Epithelial cell of proximal tubule (primary cell): Measurements from ENCODE around the gene HEMK1. TPM values are rescaled to one million over a fixed set of nuclear protein-coding genes. Genes with fewer than 3 reads are reported as not detected.

Experiments
- DNase-seq: peaks from one replicate; pipeline ENCODE4 v3.0.0-alpha.2; 2011; ENCODE audit warnings: low read depth
- H3K4me3 ChIP-seq: 2 replicates; pipeline ENCODE4 v1.5.1; 2011; ENCODE audit warnings: low read depth, mild to moderate bottlenecking, low read length
- CTCF ChIP-seq: conservative IDR thresholded peaks from 2 replicates; pipeline ENCODE4 v1.5.1; 2012; ENCODE audit warnings: low read depth, mild to moderate bottlenecking, low read length
- total RNA-seq: library from RNA; depleted of rRNA; stranded (reverse); fragments of >200 nt; gene quantifications from 2 replicates; pipeline ENCODE4 v1.2.3, GENCODE V29; 2015

The HEMK1 gene
- total RNA-seq, 1 donor from 2014 or later: 13.7 TPM

- DNase-seq: no peak
- no peak for TF ChIP-seq CTCF
- no peak overlapping the region for H3K4me3 ChIP-seq
Measured at GRCh38 chr3:50639055-50639494, 69.8 kb downstream of the HEMK1 start.

- no peak for DNase-seq
- TF ChIP-seq CTCF: no peak
- no peak overlapping the region for H3K4me3 ChIP-seq
Measured at GRCh38 chr3:50642382-50642781, 73.1 kb downstream of the HEMK1 start.

GRCh38 chr3:50644561-50644960 is 75.2 kb downstream of the HEMK1 start:
- no peak overlapping the region for H3K4me3 ChIP-seq
- no peak for TF ChIP-seq CTCF
- no peak for DNase-seq

DNA sequence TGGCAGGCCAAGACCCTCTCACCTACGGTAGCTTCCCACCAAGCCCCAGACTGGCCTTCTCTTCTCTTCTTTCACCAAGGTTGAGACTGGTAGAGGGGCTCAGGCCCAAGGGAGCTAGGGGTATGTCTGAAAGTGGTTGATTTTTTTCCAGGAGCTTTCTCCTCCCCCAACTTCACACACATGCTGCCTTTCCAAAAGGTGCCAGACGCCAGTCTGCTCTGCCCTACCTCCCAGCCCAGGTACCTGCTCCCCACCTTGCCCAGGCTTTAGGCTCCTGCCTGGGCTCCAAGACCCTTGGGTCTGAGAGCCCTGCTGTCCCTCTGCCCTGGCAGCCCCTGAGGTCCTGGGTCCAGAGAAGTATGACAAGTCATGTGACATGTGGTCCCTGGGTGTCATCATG is 76.1 kb downstream of the HEMK1 start:
- no peak for TF ChIP-seq CTCF
- no peak overlapping the region for H3K4me3 ChIP-seq
- DNase-seq: no peak

Other genes starting within 250 kb of the HEMK1 start
- 123 and 145 TPM in 2 replicates for gene HYAL2, start 246.8 kb upstream of the HEMK1 start, total RNA-seq
- gene TUSC2, start 241.3 kb upstream of the HEMK1 start, total RNA-seq: 39.8 and 46.6 TPM in 2 replicates
- gene RASSF1, start 228.7 kb upstream of the HEMK1 start, total RNA-seq: 27.0 and 31.5 TPM in 2 replicates
- gene ZMYND10, start 223.8 kb upstream of the HEMK1 start, total RNA-seq: 0.92 and 3.1 TPM in 2 replicates
- 24.6 and 27.3 TPM in 2 replicates for gene NPRL2, start 218.7 kb upstream of the HEMK1 start, total RNA-seq
- 33.6 and 38.5 TPM in 2 replicates for gene CYB561D2, start 218.7 kb upstream of the HEMK1 start, total RNA-seq
- 54.6 and 56.0 TPM in 2 replicates for gene TMEM115, start 210.0 kb upstream of the HEMK1 start, total RNA-seq
- gene CACNA2D2, start 65.9 kb upstream of the HEMK1 start, total RNA-seq: 0.14 TPM in 1 of 2 replicates, not detected in the other
- 4.3 and 8.9 TPM in 2 replicates for gene C3orf18, start 1.8 kb upstream of the HEMK1 start, total RNA-seq
- gene CISH, start 42.3 kb downstream of the HEMK1 start, total RNA-seq: 1.8 and 3.8 TPM in 2 replicates
- gene MAPKAPK3, start 47.6 kb downstream of the HEMK1 start, total RNA-seq: 117 and 131 TPM in 2 replicates
- gene DOCK3, start 105.4 kb downstream of the HEMK1 start, total RNA-seq: 0.43 and 0.52 TPM in 2 replicates